ENCODE measurements around the gene KLHDC7A. TPM values are rescaled to one million over a fixed set of nuclear protein-coding genes. Genes with fewer than 3 reads are reported as not detected.
A peak's percentile ranks its signal among the peaks of the same experiment; 100 is the strongest.

The KLHDC7A gene
- total and polyA plus RNA-seq, 2 experiments from 2014 or later, result 2.2 to 2.3 TPM

- WGBS (ENCODE audit: low lambda C conversion rate, missing lambda C conversion rate), result 43% methylated on average over 7 of the region's 7 CpGs
- no peak for DNase-seq (ENCODE audit: low spot score)
- Histone ChIP-seq H2AFZ (no peak overlapping the region), H3K4me1 (ENCODE audit: insufficient read depth) (peaks cover 7% of the 10 kb centered on the region), H3K4me2 (no peak overlapping the region), H3K4me3 (no peak overlapping the region), H3K9me2 (replicated peaks; ENCODE audit: insufficient read depth) (no peaks in the 10 kb centered on the region), H3K9me3 (ENCODE audit: low read depth) (no peaks in the 10 kb centered on the region), H4K20me1 (ENCODE audit: insufficient read depth, poor library complexity, severe bottlenecking) (no peaks in the 10 kb centered on the region), H3K79me2 (no peaks in the 10 kb centered on the region), H3K36me3 (replicated peaks; ENCODE audit: insufficient read depth, low read depth) (no peaks in the 10 kb centered on the region), H3K27me3 (no peaks in the 10 kb centered on the region), H3K27ac (no peak overlapping the region)
- no peak for TF ChIP-seq EZH2 (IDR thresholded peaks at IDR 0.05; ENCODE audit: borderline replicate concordance)
- no peak for TF ChIP-seq EZH2phosphoT487 (IDR thresholded peaks at IDR 0.05; ENCODE audit: low read depth, severe bottlenecking, unreplicated experiment)
- peak; percentile 30 for TF ChIP-seq CTCF (IDR thresholded peaks at IDR 0.05; ENCODE audit: poor library complexity)
Measured at GRCh38 chr1:18486195-18486594, 5.5 kb downstream of the KLHDC7A start.

GRCh38 chr1:18489417-18490143 is 8.8 kb downstream of the KLHDC7A start:
- H3K4me1 ChIP-seq (ENCODE audit: insufficient read depth), result no peaks in the 10 kb centered on the region
- H3K36me3 ChIP-seq (replicated peaks; ENCODE audit: insufficient read depth, low read depth), result no peaks in the 10 kb centered on the region
- TF ChIP-seq EZH2 (IDR thresholded peaks at IDR 0.05; ENCODE audit: borderline replicate concordance), result no peak
- no peak for TF ChIP-seq EZH2phosphoT487 (IDR thresholded peaks at IDR 0.05; ENCODE audit: low read depth, severe bottlenecking, unreplicated experiment)
- no peak for TF ChIP-seq CTCF (IDR thresholded peaks at IDR 0.05; ENCODE audit: poor library complexity)
- no peaks in the 10 kb centered on the region for H3K79me2 ChIP-seq
- H2AFZ ChIP-seq, result no peak overlapping the region
- 91% methylated on average over 2 of the region's 2 CpGs for WGBS (ENCODE audit: low lambda C conversion rate, missing lambda C conversion rate)
- no peaks in the 10 kb centered on the region for H3K9me3 ChIP-seq (ENCODE audit: low read depth)
- no peak for DNase-seq (ENCODE audit: low spot score)
- no peaks in the 10 kb centered on the region for H3K9me2 ChIP-seq (replicated peaks; ENCODE audit: insufficient read depth)
- H3K27ac ChIP-seq, result no peak overlapping the region
- H3K4me3 ChIP-seq, result no peak overlapping the region
- no peaks in the 10 kb centered on the region for H4K20me1 ChIP-seq (ENCODE audit: insufficient read depth, poor library complexity, severe bottlenecking)
- no peak overlapping the region for H3K4me2 ChIP-seq
- H3K27me3 ChIP-seq, result peaks cover 12% of the 10 kb centered on the region

GRCh38 chr1:18491168-18491567 is 10.4 kb downstream of the KLHDC7A start:
- H2AFZ ChIP-seq, result no peak overlapping the region
- no peaks in the 10 kb centered on the region for H3K79me2 ChIP-seq
- no peak overlapping the region for H3K27ac ChIP-seq
- H3K36me3 ChIP-seq (replicated peaks; ENCODE audit: insufficient read depth, low read depth), result no peaks in the 10 kb centered on the region
- H3K9me3 ChIP-seq (ENCODE audit: low read depth), result no peaks in the 10 kb centered on the region
- no peaks in the 10 kb centered on the region for H3K9me2 ChIP-seq (replicated peaks; ENCODE audit: insufficient read depth)
- no peaks in the 10 kb centered on the region for H4K20me1 ChIP-seq (ENCODE audit: insufficient read depth, poor library complexity, severe bottlenecking)
- no peak for DNase-seq (ENCODE audit: low spot score)
- H3K4me3 ChIP-seq, result no peak overlapping the region
- no peak overlapping the region for H3K4me2 ChIP-seq
- H3K27me3 ChIP-seq, result peaks cover 12% of the 10 kb centered on the region
- TF ChIP-seq EZH2phosphoT487 (IDR thresholded peaks at IDR 0.05; ENCODE audit: low read depth, severe bottlenecking, unreplicated experiment) (no peak), CTCF (IDR thresholded peaks at IDR 0.05; ENCODE audit: poor library complexity) (no peak), EZH2 (IDR thresholded peaks at IDR 0.05; ENCODE audit: borderline replicate concordance) (no peak)
- WGBS (ENCODE audit: low lambda C conversion rate, missing lambda C conversion rate), result 78% methylated on average over 3 of the region's 3 CpGs
- no peaks in the 10 kb centered on the region for H3K4me1 ChIP-seq (ENCODE audit: insufficient read depth)

Measured in hepatocyte (in vitro differentiated cells).